HEK293 (cell line): ENCODE measurements around the gene ETV7.

Source experiments
- CTCF ChIP-seq: fragments of 450-650 bp; formaldehyde crosslinking; IDR thresholded peaks from 2 replicates; pipeline ENCODE4 v1.5.1; 2016; ENCODE audit warnings: missing biosample characterization, missing genetic modification characterization
- GLI2 ChIP-seq: fragments of 450-650 bp; formaldehyde crosslinking; IDR thresholded peaks from 2 replicates; pipeline ENCODE4; 2017; ENCODE audit warnings: missing biosample characterization, missing genetic modification characterization, low read depth, borderline replicate concordance
- MZF1 ChIP-seq: fragments of 450-650 bp; formaldehyde crosslinking; IDR thresholded peaks from 2 replicates; pipeline ENCODE4 v1.5.1; 2017; ENCODE audit warnings: missing biosample characterization, missing genetic modification characterization, borderline replicate concordance
- SALL2 ChIP-seq: fragments of 450-650 bp; formaldehyde crosslinking; IDR thresholded peaks from 2 replicates; pipeline ENCODE4 v1.5.0; 2017; ENCODE audit warnings: missing biosample characterization, mild to moderate bottlenecking, missing genetic modification characterization, borderline replicate concordance
- ZBTB11 ChIP-seq: fragments of 450-650 bp; formaldehyde crosslinking; conservative IDR thresholded peaks from 2 replicates; pipeline ENCODE4 v1.5.1; 2016; ENCODE audit warnings: low read depth, missing biosample characterization, missing genetic modification characterization
- ZBTB26 ChIP-seq: fragments of 450-650 bp; formaldehyde crosslinking; optimal IDR thresholded peaks from 2 replicates; pipeline ENCODE3; 2016; ENCODE audit warnings: missing biosample characterization, mild to moderate bottlenecking, missing genetic modification characterization
- ZBTB7A ChIP-seq: fragments of 450-650 bp; formaldehyde crosslinking; IDR thresholded peaks from 2 replicates; pipeline ENCODE4 v1.5.1; 2016; ENCODE audit warnings: low read depth, missing biosample characterization, missing genetic modification characterization
- ZFP3 ChIP-seq: fragments of 450-650 bp; formaldehyde crosslinking; IDR thresholded peaks from 2 replicates; pipeline ENCODE4 v1.5.1; 2016; ENCODE audit warnings: low read depth, missing biosample characterization, missing genetic modification characterization
- ZNF704 ChIP-seq: fragments of 450-650 bp; formaldehyde crosslinking; IDR thresholded peaks from 2 replicates; pipeline ENCODE4 v1.5.1; 2016; ENCODE audit warnings: missing biosample characterization, missing genetic modification characterization

GRCh38 chr6:36367743-36368142, 19.7 kb downstream of the ETV7 start:
- TF ChIP-seq ZNF704 (tag by site-specific recombination) (no peak), GLI2 (no peak), CTCF (tag by site-specific recombination) (no peak), ZBTB11 (tag by site-specific recombination) (no peak), ZBTB7A (tag by site-specific recombination) (no peak), SALL2 (tag by site-specific recombination) (no peak), MZF1 (tag by site-specific recombination) (no peak), ZFP3 (no peak), ZBTB26 (tag by site-specific recombination) (no peak)
